ENCODE results near the gene EEF2KMT.
A peak's percentile ranks its signal among the peaks of the same experiment; 100 is the strongest.
"Not testable (repeated sequence)": the region's sequence is repeated elsewhere in the genome, so short reads cannot be mapped to it uniquely, and the experiment has no call there.

Gene EEF2KMT

DNA sequence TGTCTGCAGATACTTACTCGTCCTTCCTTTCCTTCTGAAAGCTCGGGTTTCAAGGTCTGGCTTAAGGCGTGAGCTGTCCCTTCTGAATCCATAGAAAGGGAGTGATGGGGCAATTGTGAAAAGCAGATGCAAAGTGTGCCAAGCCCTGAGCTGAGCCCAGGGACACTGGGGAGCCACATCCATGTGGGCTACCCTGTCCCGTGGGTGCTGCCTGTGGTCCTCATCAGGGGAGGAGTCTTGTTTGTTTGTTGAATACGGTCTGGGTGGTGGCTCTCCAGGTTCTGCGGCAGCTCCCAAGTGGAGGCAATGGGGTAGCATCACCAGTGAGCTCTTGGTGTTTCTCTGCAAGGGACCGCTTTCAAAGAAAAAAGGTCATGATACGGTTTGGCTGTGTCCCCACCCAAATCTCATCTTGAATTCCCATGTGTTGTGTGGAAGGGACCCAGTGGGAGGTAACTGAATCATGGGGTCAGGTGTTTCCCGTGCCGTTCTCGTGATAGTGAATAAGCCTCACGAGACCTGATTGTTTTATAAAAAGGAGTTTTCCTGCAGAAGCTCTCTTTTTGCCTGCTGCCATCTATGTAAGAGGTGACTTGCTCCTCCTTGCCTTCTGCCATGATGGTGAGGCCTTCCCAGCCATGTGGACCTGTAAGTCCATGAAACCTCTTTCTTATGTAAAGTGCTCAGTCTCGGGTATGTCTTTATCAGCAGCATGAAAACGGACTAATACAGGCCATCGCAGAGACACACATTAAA lies 27.0 kb downstream of the EEF2KMT start:
- no peak for DNase-seq (ENCODE audit: low read depth)

DNA sequence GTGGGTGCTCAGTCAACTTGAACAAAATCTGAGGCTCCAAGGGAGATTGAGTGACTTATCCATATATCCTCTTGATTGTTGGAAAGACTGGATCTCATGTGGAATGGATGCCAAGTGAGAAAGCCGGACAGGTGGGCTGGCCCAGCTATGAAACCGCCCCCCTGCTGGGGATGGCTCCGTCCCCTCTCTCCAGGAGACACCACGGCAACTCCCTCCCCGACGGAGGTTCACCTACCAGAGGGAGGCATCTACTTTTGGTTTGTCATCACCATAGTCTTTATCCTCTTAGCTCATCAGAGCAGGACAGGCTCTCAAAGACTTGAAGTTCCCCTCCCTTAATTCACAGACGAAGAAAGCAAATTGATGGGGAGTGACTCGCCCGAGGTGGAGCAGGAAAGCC lies 27.7 kb downstream of the EEF2KMT start:
- DNase-seq (ENCODE audit: low read depth): no peak

DNA sequence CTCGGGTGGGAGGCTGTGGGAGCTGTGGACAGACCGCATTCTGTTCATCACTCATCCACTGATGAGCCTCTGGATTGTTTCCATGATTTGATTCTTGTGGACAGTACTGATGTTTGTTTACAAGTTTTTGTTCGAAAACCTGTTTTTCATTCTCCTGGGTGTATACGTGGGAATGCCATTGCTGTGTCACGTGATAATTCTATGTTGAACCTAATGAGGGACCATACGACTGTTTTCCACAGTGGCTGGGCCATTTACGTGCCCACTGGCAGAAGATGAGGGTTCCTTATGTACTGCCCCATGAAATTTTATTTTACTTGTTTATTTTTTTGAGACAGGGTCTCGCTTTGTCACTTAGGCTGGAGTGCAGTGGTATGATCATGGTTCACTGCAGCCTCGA lies 28.5 kb downstream of the EEF2KMT start:
- DNase-seq (ENCODE audit: low read depth): no peak

DNA sequence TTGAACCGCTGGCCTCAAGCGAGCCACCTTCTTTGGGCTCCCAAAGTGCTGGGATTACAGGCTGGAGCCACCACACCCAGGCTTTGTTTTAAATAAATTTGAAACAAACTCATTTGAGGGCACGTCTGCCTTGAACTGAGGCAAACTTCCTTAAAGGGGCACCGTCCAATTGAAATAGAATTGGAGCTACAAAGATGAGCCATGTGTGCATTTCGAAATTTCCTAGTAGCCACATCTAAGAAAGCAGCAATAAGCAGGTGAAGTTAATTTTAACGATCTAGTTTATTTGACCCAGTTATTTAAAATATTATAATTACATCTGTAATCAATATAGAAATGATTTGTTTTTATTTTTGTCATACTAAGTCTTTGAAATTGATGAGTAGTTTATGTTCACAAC lies 31.1 kb downstream of the EEF2KMT start:
- no peak for DNase-seq (ENCODE audit: low read depth)

DNA sequence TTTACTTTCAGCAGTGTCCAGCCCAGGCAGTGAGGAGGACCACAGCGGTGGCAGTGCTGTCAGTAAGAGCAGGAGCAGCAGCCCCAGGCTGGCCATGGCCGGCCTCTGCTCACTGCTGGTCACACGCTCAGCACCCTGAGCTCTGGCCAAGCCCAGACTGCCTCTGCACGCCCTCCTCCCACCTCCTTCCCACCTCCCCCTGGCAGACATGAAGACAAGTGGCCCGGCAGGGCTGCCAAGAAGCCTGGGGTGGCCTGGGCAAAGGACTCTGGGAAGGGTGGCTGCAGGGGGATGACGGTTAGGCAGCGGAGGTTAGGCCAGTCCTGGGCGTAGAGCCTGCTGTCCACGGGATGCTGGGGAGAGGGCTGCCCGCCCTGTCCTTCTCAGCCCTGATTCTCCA lies 31.8 kb downstream of the EEF2KMT start, which contains the start of gene C16orf89:
TSS of gene C16orf89 (minus strand) at position 144 of the 400 bp plus-strand sequence. CDS start at position 96, 48 bp downstream.
- DNase-seq (ENCODE audit: low read depth): no peak

DNA sequence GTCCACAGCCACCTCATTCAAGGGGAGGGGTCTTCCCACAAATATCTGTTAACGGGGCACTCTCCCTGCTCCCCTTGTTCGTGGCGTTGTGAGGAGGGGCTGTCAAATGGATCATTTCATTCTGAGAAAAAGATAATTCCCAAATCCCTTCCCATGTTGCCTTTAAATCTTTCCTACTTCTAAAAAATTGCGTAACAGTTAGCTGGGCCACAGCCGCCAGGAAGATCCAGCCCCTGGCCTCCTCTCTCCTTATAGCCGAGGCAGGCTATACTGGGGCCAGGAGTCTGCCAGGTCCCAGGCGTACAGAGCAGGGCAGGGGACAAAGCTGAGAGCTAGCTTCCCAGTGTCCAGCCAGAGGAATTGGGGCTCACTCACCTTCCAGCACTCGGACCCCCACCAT lies 32.3 kb downstream of the EEF2KMT start:
- no peak for DNase-seq (ENCODE audit: low read depth)

DNA sequence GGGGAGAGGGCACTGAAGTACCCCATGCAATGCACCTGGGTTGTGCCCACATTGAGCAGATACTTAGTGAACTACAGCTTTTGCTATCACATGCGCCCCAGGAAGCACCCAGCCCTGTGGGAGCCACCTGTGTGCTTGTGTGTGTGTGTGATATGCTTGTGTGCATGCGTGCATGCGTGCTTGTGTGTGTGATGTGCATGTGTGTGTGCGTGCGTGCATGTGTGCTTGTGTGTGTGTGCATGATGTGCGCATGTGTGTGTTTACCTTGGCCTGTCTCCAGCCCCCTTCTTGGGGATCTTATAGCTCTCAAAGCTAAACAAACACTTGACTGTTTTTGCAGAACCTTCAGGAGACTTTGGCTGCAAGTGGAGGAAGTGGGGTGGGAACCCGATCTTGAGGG lies 32.7 kb downstream of the EEF2KMT start:
- DNase-seq (ENCODE audit: low read depth): no peak

DNA sequence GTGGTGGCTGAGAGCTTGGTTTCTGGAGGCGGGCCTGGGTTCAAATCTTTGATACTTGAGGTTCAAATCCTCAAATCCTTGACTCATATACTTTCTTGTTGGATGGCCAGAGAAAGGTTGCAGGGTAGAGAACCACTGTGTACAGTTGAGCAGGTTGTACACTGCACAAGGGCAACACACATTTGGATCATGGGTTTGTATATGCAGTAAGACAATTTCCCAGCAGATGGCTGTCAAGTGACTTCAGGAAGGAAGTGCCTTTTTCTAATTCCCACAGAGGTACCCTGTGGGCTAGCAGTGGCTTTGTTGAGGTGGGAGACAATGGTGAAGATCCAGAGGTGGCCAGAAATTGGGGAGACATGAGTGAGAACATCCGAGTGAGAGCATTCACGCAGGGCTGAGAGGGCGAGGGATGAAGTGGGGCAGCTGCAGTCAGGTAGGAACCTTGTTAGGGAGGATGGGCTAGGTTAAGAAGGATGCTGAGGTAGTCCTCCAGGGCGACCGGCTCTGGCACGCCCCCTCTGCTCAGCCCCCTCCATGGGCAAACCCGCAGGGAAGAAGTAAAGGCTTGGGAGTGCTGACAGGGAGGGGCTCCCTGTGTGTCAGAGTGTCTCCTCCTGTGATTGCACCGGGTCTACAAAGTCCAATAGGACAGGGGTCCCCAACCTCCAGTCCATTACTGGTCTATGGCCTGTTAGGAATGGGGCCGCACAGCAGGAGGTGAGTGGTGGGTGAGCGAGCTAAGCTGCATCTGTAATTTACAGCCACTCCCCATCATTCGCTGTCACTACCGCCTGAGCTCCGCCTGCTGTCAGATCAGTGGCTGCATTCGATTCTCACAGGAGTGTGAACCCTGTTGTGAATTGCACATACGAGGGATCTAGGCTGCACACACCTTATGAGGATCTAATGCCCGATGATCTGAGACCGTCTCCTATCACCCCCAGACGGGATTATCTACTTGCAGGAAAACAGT lies 34.5 kb downstream of the EEF2KMT start:
- DNase-seq (ENCODE audit: low read depth): no peak

DNA sequence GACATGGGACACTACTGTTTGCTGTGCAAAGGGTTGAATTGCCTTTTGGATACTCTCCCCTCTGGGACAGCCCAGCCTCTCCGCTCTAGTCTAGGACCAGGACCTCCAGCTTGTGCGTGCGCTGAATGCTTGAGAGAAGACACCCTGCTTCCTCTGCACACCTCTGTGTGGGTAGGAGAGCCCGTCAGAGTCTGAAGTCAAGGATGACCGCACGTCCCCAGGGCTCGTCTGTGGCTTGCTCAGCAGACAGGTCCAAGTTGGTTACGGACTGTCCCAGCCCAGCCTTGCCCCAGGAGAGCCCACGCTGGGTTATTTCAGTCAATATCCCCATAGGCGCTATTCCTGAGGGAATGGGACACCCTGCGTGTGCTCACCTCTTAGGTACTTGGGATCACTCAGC lies 35.5 kb downstream of the EEF2KMT start:
- no peak for DNase-seq (ENCODE audit: low read depth)

DNA sequence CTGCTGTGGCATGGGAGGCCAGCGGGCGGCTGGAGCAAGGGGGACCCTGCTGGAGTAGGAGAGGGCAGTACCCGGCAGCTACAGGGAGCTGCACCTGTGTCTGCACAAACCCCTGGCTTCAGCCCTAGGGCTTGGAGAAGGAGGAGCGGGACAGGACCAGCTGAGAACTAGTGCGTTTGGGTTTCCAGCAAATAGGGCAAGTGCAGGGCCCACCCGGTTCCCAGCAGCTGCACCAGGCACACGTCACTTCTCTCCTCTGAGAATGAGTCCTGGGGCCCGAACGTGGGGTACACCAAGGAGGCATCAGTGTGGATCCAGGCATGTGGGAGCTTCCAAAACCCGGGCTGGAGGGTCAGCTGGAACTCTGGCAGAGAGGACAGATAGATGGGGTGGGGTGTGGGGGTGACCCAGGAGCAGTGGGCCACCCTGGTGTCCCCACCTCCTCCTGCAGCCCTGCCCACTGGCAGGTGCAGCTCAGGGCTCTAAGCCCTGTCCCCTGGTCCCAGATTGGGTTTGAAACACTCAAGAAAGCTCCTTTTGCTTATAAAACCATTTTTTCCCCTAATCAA lies 37.4 kb downstream of the EEF2KMT start:
- DNase-seq (ENCODE audit: low read depth): no peak

DNA sequence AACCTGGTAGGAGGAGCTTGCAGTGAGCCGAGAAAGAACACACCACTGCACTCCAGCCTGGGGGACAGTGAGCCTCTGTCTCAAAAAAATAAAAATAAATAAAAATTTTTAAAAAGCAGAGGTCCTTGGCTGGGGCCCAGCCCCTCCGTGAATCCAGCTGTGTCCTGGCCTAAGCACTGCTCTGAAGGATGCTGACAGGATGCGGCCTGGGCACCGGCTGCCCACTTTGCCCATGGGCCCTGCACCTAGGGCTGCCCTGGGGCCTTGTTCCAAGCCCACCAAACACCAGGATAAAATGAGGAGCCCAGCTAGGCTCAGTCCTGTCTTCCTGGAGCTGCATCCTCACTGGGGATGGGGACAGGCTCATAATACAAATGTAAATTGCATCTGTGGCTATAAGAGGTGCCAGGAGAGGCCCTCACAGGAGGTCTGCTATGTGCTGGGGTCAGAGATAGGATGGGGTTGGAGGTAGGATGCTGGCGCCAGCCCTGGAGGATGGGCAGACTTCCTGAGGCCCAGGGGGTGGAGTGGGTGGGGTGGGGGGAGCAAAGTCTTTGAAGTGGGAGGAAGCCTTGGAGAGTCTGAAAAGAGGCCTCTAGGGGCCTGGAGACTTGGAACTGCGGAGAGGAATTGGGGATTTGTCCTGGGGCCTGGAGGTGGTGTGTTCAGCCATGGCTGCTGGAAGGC lies 38.1 kb downstream of the EEF2KMT start:
- DNase-seq (ENCODE audit: low read depth): no peak

DNA sequence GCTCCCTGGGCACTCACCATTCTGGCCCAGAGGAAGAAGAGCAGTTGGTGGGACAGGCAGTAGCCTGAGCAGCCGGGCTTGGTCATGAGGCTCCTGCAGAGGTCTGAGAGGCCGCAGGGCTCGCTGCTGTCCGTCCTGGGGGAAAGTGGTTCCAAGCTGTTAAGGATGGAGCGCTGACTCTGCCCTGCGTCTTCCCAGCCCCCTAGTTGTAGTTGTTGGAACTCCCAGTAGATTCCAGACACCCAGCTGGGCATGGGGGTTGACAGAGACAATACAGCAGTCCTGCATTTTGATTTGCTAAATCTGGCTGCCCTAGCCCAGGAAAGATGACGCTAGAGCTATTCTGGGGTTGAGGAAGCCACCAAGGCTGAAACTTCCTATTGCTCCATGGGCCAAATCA lies 39.1 kb downstream of the EEF2KMT start:
- DNase-seq (ENCODE audit: low read depth): no peak

DNA sequence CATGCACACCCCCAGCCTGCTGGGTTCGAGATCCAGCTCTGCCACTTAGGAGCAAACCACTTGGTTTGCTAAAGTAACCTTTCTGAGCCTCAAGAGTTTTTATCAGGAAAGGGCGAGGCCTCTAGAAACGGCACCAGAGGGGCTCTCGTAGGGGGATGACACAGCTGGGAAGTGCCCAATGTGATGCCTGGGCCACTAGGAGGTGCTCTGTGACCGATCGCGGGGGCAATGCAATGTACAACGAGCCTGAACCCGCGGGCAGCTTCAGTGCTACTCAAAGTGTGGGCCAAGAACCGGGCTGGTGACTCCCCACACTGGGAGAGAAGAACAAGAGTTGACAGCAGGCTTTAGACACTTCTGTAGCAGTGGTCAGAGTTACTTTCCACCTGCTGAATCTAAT lies 41.2 kb downstream of the EEF2KMT start:
- DNase-seq (ENCODE audit: low read depth): peak; percentile 29

DNA sequence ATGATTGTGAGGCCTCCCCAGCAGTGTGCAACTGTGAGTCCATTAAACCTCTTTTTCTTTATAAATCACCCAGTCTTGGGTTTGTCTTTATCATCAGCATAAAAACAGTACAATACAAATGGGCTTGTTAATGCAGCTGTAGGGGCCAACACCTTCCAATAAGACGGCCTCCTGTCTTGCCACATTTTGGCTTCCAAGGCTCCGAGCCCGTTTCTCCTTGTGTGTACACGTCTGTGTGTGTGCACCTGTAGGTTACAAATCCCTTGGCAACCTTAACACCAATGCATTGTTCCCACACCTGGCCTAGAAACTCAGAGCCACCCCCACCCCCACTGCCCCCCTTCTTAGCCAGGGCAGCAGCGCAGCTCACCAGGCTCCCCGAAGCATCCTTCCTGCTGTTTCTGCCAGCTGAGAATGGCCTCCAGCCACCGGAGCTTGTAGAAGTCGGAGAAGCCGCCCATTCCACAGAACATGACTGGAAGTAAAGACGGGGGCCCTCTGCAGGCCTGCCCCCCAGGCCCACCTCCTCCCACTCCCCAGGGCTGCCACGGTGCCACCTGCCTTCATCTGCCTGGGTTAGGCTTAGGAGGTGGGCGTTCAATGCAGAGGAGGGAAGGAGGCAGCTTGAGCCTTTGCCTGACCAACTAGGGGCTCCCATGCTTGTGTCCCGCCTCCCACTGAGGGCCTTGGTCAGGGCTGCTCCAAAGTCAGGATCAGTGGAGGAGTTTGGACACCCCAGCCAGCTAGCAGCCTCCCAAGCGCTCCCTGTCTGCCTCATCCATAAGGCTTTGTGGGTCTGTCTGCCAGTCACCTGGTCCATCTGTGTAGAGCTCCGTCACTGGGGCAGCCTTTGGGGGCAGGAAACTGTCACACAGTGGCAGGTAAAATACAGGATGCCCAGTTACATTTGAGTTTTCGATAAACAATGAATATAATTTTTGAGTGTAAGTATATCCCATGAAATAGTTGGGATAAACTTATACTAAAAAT lies 42.4 kb downstream of the EEF2KMT start:
- DNase-seq (ENCODE audit: low read depth): no peak

DNA sequence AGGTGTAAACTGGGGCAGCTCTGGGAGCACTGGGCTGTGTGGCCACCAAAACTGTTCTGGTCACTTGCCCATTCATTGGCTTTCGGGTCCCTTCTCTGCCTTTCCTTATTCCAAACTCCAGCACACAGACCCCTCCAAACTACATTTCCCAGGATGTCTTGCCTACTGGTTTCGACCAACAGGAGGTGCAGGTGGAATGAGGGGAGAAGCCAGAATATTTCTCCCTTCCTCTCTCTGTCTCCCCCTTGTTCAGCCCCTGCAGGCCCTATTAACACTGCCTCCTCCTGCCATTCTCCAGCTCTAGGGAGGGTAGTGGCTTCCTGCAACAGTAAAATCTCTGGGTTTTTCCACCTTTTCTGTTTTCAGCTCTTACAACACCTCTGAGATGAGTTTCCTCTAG lies 50.7 kb downstream of the EEF2KMT start:
- no peak for DNase-seq (ENCODE audit: low read depth)

DNA sequence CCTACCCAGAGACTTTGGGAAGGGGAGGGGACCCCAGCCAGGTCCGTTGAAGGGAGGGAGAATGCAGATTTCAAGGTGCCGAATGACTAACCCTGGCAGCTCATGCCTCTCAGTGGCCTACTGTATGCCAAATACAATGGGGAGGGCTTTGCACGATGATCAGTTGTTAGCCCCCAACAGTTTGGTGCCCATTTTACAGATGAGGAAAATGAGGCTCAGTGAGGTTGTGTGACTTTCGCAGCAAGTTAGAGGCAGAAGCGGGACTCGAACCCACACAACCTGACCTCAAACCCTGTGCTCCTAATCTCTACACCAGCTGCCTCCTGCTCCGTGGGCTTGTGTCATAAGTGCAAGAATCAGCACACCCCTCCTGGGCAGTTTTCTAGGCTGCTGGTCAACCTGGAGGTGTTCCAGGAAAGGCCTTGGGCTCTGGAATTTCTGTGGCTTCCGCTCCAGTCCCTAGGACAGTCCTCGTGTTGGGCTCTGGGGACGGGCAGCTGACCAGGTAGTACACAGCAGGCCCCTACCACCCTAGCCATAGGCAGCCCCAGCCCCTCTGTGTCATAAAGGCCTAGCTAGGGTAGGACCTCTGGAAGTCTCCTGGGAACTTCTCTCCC lies 52.0 kb downstream of the EEF2KMT start:
- DNase-seq (ENCODE audit: low read depth): no peak

DNA sequence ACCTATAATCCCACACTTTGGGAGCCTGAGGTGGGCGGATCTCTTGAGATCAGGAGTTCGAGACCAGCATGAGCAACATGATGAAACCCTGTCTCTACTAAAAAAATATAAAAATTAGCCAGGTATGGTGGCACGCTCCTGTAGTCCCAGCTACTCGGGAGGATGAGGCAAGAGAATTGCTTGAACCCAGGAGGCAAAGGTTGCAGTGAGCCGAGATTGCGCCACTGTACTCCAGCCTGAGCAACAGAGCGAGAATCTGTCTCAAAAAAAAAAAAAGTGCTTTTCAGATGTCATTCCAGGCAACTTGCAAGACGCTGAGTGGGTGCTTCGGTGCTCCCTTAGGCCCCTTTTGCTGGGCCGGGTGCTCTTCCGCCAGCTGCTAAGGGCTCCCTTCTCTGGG lies 53.0 kb downstream of the EEF2KMT start:
- DNase-seq (ENCODE audit: low read depth): not testable (repeated sequence)

DNA sequence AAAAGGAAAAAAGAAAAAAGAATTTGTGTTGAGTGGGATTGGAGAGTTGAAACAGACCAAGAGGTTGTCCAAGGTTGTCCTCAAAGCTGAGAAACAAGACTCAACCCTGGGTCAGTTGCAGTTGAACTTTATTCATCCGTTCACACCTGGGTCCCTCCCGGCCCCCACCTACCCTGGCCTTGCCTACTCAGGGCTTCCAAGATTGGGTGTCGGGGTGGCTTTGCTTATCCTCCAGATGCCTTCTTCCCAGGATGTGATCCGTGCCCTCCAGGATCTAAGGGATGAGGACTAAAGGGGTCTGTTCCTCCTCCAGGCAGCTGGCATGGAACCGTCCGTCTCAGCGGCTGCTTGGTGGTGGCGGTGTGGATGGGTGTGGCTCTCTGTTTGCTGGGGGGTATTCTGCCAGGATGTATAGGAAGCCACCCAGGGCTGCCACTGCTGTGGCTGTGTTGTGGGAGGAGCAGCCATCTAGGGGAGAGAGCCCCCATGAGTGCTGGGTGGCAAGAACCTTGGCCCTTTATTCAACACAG lies 53.5 kb downstream of the EEF2KMT start:
- DNase-seq (ENCODE audit: low read depth): no peak

DNA sequence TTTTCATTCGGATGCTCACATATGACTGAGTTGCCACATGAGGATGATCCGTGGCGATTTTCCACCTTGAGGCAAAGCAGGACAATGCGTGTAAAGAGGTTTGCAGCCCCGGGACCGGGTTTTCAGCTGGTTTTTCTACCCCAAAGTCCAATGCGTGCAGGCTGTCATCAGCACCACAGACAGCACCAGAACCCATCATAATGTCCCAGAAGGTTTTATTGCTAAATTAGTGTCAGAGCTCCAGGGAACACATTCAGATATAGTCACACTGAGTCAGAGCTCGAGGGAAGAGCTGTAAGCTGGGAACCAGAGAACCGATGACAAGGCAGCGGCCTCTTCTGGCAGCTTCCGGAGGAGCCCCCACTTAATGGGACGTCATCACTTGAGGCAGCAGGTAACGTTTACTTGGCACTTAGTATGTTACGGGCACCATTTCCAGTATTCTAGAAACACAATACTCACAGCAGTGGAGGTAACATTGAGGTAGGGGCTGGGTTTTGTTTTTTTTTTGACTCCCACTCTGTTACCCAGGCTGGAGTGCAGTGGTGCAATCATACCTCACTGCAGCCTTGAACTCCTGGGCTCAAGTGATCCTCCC lies 54.9 kb downstream of the EEF2KMT start:
- no peak for DNase-seq (ENCODE audit: low read depth)

Measured in CMK (cell line).